Kidney epithelial cell (primary cell): ENCODE measurements around the gene KRTAP4-9. TPM values are rescaled to one million over a fixed set of nuclear protein-coding genes. Genes with fewer than 3 reads are reported as not detected.
"Not testable (repeated sequence)": the region's sequence is repeated elsewhere in the genome, so short reads cannot be mapped to it uniquely, and the experiment has no call there.

ENCODE experiments used
- DNase-seq: peaks from one replicate; pipeline ENCODE4 v3.0.0-alpha.2; 2010; ENCODE audit warnings: low read depth
- H3K27me3 ChIP-seq: 2 replicates; pipeline ENCODE4 v1.6.0; 2011; ENCODE audit warnings: low read length; ENCODE audit not compliant: control insufficient read depth, insufficient read depth
- H3K36me3 ChIP-seq: 2 replicates; pipeline ENCODE4 v1.5.1; 2011; ENCODE audit warnings: low read length; ENCODE audit not compliant: control insufficient read depth, insufficient read depth
- H3K4me3 ChIP-seq: 2 replicates; pipeline ENCODE4 v1.5.1; 2011; ENCODE audit warnings: low read depth, mild to moderate bottlenecking, control low read depth, low read length
- CTCF ChIP-seq: IDR thresholded peaks from 2 replicates; pipeline ENCODE4 v1.5.1; 2011; ENCODE audit warnings: mild to moderate bottlenecking, moderate library complexity, low read length, control low read depth, inconsistent platforms; ENCODE audit not compliant: insufficient read depth, poor library complexity, severe bottlenecking
- total RNA-seq: library from RNA; depleted of rRNA; stranded (reverse); fragments of >200 nt; gene quantifications from 2 replicates; pipeline ENCODE4 v1.2.3, GENCODE V29; 2015

Gene KRTAP4-9
- total RNA-seq, 1 donor from 2014 or later = not detected

DNA sequence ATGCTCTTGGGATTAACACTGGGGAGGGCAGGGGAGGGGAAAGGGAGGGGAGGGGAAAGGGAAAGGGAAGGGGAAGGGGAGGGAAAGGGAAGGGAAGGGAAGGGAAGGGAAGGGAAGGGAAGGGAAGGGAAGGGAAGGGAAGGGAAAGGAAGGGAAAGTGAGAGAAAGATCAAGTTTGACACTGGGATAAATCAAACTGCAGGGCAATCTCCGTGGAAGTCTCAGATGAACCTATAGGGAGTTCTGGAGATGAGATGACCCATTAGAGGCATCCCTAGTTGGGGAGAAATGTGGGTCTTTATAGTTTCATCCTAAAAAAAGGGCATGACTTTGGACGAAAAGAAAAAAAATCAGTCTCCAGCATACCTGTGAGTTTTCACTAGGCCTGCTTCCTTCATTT is 16.6 kb downstream of the KRTAP4-9 start:
- no peak for TF ChIP-seq CTCF
- Histone ChIP-seq H3K27me3 (no peaks in the 10 kb centered on the region), H3K4me3 (no peak overlapping the region), H3K36me3 (no peaks in the 10 kb centered on the region)
- DNase-seq = no peak

GRCh38 chr17:41123292-41123990 is 18.3 kb downstream of the KRTAP4-9 start:
- DNase-seq, H3K36me3 ChIP-seq: not testable (repeated sequence)

DNA sequence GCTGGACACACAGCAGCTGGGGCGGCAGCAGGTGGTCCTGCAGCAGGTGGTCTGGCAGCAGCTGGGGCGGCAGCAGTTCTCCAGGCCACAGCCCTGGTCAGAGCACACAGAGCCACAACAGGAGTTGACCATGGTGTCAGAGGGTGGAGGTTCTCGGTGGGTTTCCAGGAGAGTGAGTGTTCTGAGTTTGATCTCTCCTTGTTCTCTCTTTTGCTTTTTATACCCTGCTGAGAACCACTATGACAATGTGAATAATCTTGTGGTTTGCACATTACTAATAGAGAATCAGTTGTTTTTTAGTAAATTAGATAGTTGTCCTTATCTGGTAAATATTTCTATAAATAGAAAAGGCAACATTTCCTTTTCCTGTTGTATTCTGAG is 18.8 kb downstream of the KRTAP4-9 start, which contains the start of gene KRTAP4-12:
KRTAP4-12 (minus strand) TSS at position 192 of the 381 bp plus-strand sequence; CDS start at position 132, 60 bp downstream.
- not testable (repeated sequence) for H3K27me3 ChIP-seq, H3K36me3 ChIP-seq, H3K4me3 ChIP-seq, DNase-seq

More at GRCh38 chr17:41123292-41123990, 18.3 kb downstream of the KRTAP4-9 start:
- not testable (repeated sequence) for H3K27me3 ChIP-seq, H3K4me3 ChIP-seq

DNA sequence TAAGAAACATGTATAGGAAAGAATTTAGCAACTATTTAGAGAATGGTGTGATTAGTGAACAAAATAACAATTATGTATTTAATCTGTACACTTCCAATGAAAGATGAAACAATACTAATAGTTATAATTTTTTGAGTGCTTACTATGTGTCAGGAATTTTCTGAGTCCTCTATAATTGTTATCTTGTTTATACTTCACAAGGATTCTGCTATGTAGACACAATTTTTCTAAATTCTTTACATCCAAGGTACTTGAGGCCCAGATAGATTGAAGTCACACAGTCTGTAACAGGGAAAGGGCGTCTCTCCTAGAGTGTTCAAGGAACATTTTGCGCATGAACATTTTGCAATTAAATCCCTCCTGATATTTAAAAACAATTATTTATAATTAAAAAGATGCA is 19.9 kb downstream of the KRTAP4-9 start:
- no peaks in the 10 kb centered on the region for H3K27me3 ChIP-seq
- no peaks in the 10 kb centered on the region for H3K36me3 ChIP-seq
- no peak overlapping the region for H3K4me3 ChIP-seq
- DNase-seq = no peak
- TF ChIP-seq CTCF = no peak

DNA sequence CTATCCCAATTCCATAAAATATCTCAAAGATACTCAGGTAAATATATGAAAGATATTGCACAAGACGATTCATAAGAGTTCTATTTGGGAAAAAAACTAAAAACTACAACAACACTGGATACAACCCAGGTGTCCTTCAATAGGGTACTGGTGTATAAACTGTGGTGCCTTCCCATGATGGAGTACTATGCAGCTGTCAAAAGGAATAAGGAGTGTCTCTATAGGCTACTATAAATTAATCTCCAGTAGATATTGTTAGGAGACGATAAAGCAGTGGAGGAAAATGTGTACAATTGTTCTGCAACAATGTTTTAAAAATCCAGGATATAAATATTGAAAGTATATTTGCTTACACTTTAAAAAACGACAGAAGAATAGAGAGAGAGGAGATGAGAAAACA is 21.2 kb downstream of the KRTAP4-9 start:
- no peak for DNase-seq
- H3K36me3 ChIP-seq = no peaks in the 10 kb centered on the region
- TF ChIP-seq CTCF = no peak
- no peak overlapping the region for H3K4me3 ChIP-seq
- H3K27me3 ChIP-seq = no peaks in the 10 kb centered on the region

DNA sequence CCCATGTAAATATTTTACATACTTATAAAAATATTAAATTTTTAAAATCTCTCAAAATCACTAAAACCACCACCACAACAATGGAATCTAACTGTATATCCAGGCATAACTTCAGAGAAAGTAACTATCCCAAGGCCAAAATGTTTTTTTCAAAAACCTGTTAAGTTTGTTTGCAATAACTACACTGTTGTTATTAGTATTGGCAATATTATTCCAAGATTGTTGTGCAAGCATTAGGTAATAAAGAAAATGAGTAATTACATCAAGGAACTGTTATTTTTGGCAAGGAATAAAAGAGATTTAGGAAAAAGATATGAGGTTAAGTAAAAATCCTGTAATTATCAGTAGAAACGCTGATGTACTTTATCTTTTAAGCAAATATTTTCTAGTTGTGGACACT is 22.2 kb downstream of the KRTAP4-9 start:
- TF ChIP-seq CTCF = no peak
- DNase-seq = no peak
- H3K36me3 ChIP-seq = no peaks in the 10 kb centered on the region
- H3K27me3 ChIP-seq = no peaks in the 10 kb centered on the region
- H3K4me3 ChIP-seq = no peak overlapping the region

- TF ChIP-seq CTCF = no peak
- Histone ChIP-seq H3K4me3 (no peak overlapping the region), H3K36me3 (no peaks in the 10 kb centered on the region), H3K27me3 (no peaks in the 10 kb centered on the region)
- peak; percentile 18 for DNase-seq
Measured at GRCh38 chr17:41131979-41132378, 26.8 kb downstream of the KRTAP4-9 start.
